BJ (cell line): Measurements from ENCODE around the gene PLD1. TPM values are rescaled to one million over a fixed set of nuclear protein-coding genes. Genes with fewer than 3 reads are reported as not detected.

Experiments used
- CTCF ChIA-PET: fragments of 350-600 bp; formaldehyde crosslinking; extraction: SDS; loops from one replicate; lab custom pipeline; 2021; ENCODE audit warnings: antibody characterized with exemption, inconsistent platforms; lab: Yijun Ruan, JAX
- POLR2A ChIA-PET: fragments of 300-600 bp; sonication (Branson Sonifier 250); formaldehyde crosslinking; extraction: SDS; loops from one replicate; lab custom pipeline; 2021; ENCODE audit warnings: antibody characterized with exemption; lab: Charles Lee
- DNase-seq: peaks from one replicate; pipeline ENCODE4 v3.0.0-alpha.2; 2011; ENCODE audit warnings: low read depth
- H3K27me3 ChIP-seq: 2 replicates; pipeline ENCODE4 v1.6.0; 2011; ENCODE audit warnings: low read length; ENCODE audit not compliant: control insufficient read depth, insufficient read depth
- H3K36me3 ChIP-seq: 2 replicates; pipeline ENCODE4 v1.5.1; 2011; ENCODE audit warnings: low read length; ENCODE audit not compliant: control insufficient read depth, insufficient read depth
- H3K4me3 ChIP-seq: 2 replicates; pipeline ENCODE4 v1.5.1; 2011; ENCODE audit warnings: low read depth, mild to moderate bottlenecking, control low read depth, low read length
- CTCF ChIP-seq: IDR thresholded peaks from 2 replicates; pipeline ENCODE4 v1.5.1; 2011; ENCODE audit warnings: low read depth, mild to moderate bottlenecking, control low read depth, inconsistent platforms, low read length, moderate library complexity; ENCODE audit not compliant: insufficient read depth
- polyA plus RNA-seq: library from polyadenylated mRNA; depleted of rRNA; stranded (reverse); fragments of >200 nt; gene quantifications from 2 replicates; pipeline ENCODE4 v1.2.3, GENCODE V29; 2011

Gene PLD1
- polyA plus RNA-seq, 1 experiment: 6.4 TPM

- H3K4me3 ChIP-seq: no peak overlapping the region
- ChIA-PET CTCF (interaction anchor here (0.6 to 1.5 kb wide), 5 partner anchors 21 to 404 kb away, joined by 3 to 4 read pairs (median 4); no protein-coding TSS in a partner anchor), POLR2A (no interaction called here)
- no peak for DNase-seq
- H3K36me3 ChIP-seq: no peaks in the 10 kb centered on the region
- TF ChIP-seq CTCF: peak; percentile 70
- no peaks in the 10 kb centered on the region for H3K27me3 ChIP-seq
Observed at GRCh38 chr3:171704002-171704401, 106.3 kb downstream of the PLD1 start.

- no peak for DNase-seq
- CTCF ChIA-PET: interaction anchor here (0.9 to 1.5 kb wide), 3 partner anchors 22 to 126 kb away, joined by 3 to 4 read pairs (median 4); no protein-coding TSS in a partner anchor
- H3K36me3 ChIP-seq: no peaks in the 10 kb centered on the region
- POLR2A ChIA-PET: no interaction called here
- no peaks in the 10 kb centered on the region for H3K27me3 ChIP-seq
- no peak overlapping the region for H3K4me3 ChIP-seq
- TF ChIP-seq CTCF: no peak
Observed at GRCh38 chr3:171703144-171703543, 107.1 kb downstream of the PLD1 start.

DNA sequence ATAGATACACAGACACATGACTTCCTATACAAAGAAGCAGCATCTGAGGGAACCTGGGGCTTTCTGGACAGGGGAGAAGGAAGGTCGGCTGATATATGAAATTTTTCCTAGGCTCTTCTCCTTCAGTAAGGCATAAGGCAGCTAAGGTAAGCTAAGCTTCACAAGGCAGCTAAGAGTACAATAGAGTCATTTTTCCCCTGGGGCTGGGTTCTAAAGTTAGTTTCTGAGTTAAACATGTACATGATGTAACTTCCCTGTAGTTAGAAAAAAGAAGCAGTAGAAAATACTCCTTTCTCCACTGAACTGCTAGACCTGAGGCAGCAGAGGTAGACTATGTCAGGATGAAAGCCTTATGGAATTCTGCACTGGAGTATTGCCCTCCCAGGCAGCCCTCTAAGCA, 109.6 kb downstream of the PLD1 start:
- no peak for TF ChIP-seq CTCF
- DNase-seq: no peak
- POLR2A ChIA-PET: no interaction called here
- no peaks in the 10 kb centered on the region for H3K27me3 ChIP-seq
- CTCF ChIA-PET: interaction anchor here (1.4 kb wide), 1 partner anchor 16 kb away, joined by 3 read pairs; no protein-coding TSS in a partner anchor
- H3K4me3 ChIP-seq: no peak overlapping the region
- no peaks in the 10 kb centered on the region for H3K36me3 ChIP-seq

DNA sequence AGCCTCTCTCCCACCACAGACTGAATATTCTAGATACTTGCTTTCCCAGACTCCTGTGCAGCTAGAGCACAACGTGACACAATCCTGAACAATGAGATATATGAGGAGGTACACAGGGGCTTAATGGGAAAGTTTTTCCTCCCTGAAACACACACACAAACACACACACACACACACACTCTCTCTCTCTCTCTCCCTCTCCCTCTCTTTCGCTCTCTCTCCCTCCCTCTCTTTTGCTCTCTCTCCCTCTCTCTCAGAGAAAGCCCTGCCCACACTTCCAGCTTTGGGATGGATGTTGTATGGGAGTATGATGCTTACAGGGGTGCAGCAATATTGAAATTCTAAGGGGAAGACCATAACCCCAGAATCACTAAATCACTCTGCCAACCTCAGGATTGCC, 110.1 kb downstream of the PLD1 start:
- POLR2A ChIA-PET: interaction anchor here (0.6 kb wide), 1 partner anchor 122 kb away, joined by 5 read pairs; no protein-coding TSS in a partner anchor
- H3K4me3 ChIP-seq: no peak overlapping the region
- CTCF ChIA-PET: interaction anchor here (1.4 kb wide), 1 partner anchor 16 kb away, joined by 3 read pairs; no protein-coding TSS in a partner anchor
- H3K36me3 ChIP-seq: no peaks in the 10 kb centered on the region
- no peaks in the 10 kb centered on the region for H3K27me3 ChIP-seq
- no peak for DNase-seq
- TF ChIP-seq CTCF: no peak

- POLR2A ChIA-PET: interaction anchor here (0.6 kb wide), 1 partner anchor 123 kb away, joined by 5 read pairs; no protein-coding TSS in a partner anchor
- TF ChIP-seq CTCF: no peak
- CTCF ChIA-PET: no interaction called here
- no peaks in the 10 kb centered on the region for H3K27me3 ChIP-seq
- no peaks in the 10 kb centered on the region for H3K36me3 ChIP-seq
- no peak for DNase-seq
- no peak overlapping the region for H3K4me3 ChIP-seq
Observed at GRCh38 chr3:171699601-171700000, 110.7 kb downstream of the PLD1 start.
